Neural progenitor cell (in vitro differentiated cells): ENCODE data around the gene CTXND1. TPM values are rescaled to one million over a fixed set of nuclear protein-coding genes. Genes with fewer than 3 reads are reported as not detected.

Experiments
- DNase-seq: peaks from one replicate; pipeline ENCODE4 v3.0.0-alpha.2; 2016; ENCODE audit warnings: low spot score
- H2AFZ ChIP-seq: fragments of 200-600 bp; sonication (generic); replicated peaks from 2 replicates; pipeline ENCODE4 v1.6.1; 2016; ENCODE audit warnings: antibody characterized with exemption
- H3F3A ChIP-seq: fragments of 200-600 bp; sonication (generic); 2 replicates; pipeline ENCODE4 v1.6.1; 2016; ENCODE audit warnings: antibody characterized with exemption, low read depth
- H3K27ac ChIP-seq: fragments of 200-600 bp; sonication (generic); 2 replicates; pipeline ENCODE4 v1.5.1; 2016; ENCODE audit warnings: mild to moderate bottlenecking
- H3K27me3 ChIP-seq: fragments of 200-600 bp; sonication (generic); 2 replicates; pipeline ENCODE4 v1.6.1; 2016; ENCODE audit warnings: mild to moderate bottlenecking, moderate library complexity
- H3K36me3 ChIP-seq: fragments of 200-600 bp; sonication (generic); 2 replicates; pipeline ENCODE4 v1.5.1; 2016
- H3K4me1 ChIP-seq: fragments of 200-600 bp; sonication (generic); 2 replicates; pipeline ENCODE4 v1.6.1; 2016; ENCODE audit warnings: mixed run types
- H3K4me2 ChIP-seq: fragments of 200-600 bp; sonication (generic); 2 replicates; pipeline ENCODE4 v1.6.1; 2016
- H3K4me3 ChIP-seq: fragments of 200-600 bp; sonication (generic); 2 replicates; pipeline ENCODE4 v1.5.1; 2016
- H3K79me2 ChIP-seq: fragments of 200-600 bp; sonication (generic); 2 replicates; pipeline ENCODE4 v1.6.1; 2016; ENCODE audit warnings: low read depth
- H3K9ac ChIP-seq: fragments of 200-600 bp; sonication (generic); 2 replicates; pipeline ENCODE4 v1.6.1; 2016
- H3K9me3 ChIP-seq: fragments of 200-600 bp; sonication (generic); 2 replicates; pipeline ENCODE4 v1.5.1; 2016; ENCODE audit warnings: low read depth
- H4K20me1 ChIP-seq: fragments of 200-600 bp; sonication (generic); 2 replicates; pipeline ENCODE4 v1.6.1; 2016; ENCODE audit warnings: low read depth
- H3K27ac Mint-ChIP-seq: 3 replicates; pipeline ENCODE4 v1.8.0; 2021; ENCODE audit warnings: mixed read lengths
- H3K27me3 Mint-ChIP-seq: 2 replicates; pipeline ENCODE4 v1.8.0; 2022; ENCODE audit warnings: low read depth, mild to moderate bottlenecking, inconsistent platforms, moderate library complexity, mixed read lengths; ENCODE audit not compliant: insufficient read depth
- H3K36me3 Mint-ChIP-seq: 3 replicates; pipeline ENCODE4 v1.8.0; 2021; ENCODE audit warnings: mixed read lengths
- H3K4me1 Mint-ChIP-seq: 3 replicates; pipeline ENCODE4 v1.8.0; 2021; ENCODE audit warnings: mixed read lengths
- H3K4me3 Mint-ChIP-seq: 3 replicates; pipeline ENCODE4 v1.8.0; 2021; ENCODE audit warnings: mild to moderate bottlenecking, moderate library complexity, mixed read lengths
- H3K9me3 Mint-ChIP-seq: 3 replicates; pipeline ENCODE4 v1.8.0; 2020; ENCODE audit warnings: mixed read lengths
- EZH2 ChIP-seq: fragments of 200-600 bp; sonication (generic); IDR thresholded peaks from 2 replicates; pipeline ENCODE4 v1.6.1; 2017; ENCODE audit warnings: antibody characterized with exemption, mild to moderate bottlenecking, moderate library complexity
- EZH2phosphoT487 ChIP-seq: fragments of 200-600 bp; sonication (generic); IDR thresholded peaks from 2 replicates; pipeline ENCODE4 v1.6.1; 2017; ENCODE audit warnings: antibody characterized with exemption
- total RNA-seq: library from RNA; depleted of rRNA; stranded (reverse); fragments of >200 nt; gene quantifications from 2 replicates; pipeline ENCODE4 v1.2.3, GENCODE V29; 2015; ENCODE audit warnings: low replicate concordance
- TF ChIP-seq, protein P1 (sequence below): fragments of 200-600 bp; sonication (generic); IDR thresholded peaks from 2 replicates; pipeline ENCODE4 v1.5.1; 2017; ENCODE audit warnings: antibody characterized with exemption, mild to moderate bottlenecking

Gene CTXND1
- total RNA-seq, 1 donor from 2014 or later = not detected

DNA sequence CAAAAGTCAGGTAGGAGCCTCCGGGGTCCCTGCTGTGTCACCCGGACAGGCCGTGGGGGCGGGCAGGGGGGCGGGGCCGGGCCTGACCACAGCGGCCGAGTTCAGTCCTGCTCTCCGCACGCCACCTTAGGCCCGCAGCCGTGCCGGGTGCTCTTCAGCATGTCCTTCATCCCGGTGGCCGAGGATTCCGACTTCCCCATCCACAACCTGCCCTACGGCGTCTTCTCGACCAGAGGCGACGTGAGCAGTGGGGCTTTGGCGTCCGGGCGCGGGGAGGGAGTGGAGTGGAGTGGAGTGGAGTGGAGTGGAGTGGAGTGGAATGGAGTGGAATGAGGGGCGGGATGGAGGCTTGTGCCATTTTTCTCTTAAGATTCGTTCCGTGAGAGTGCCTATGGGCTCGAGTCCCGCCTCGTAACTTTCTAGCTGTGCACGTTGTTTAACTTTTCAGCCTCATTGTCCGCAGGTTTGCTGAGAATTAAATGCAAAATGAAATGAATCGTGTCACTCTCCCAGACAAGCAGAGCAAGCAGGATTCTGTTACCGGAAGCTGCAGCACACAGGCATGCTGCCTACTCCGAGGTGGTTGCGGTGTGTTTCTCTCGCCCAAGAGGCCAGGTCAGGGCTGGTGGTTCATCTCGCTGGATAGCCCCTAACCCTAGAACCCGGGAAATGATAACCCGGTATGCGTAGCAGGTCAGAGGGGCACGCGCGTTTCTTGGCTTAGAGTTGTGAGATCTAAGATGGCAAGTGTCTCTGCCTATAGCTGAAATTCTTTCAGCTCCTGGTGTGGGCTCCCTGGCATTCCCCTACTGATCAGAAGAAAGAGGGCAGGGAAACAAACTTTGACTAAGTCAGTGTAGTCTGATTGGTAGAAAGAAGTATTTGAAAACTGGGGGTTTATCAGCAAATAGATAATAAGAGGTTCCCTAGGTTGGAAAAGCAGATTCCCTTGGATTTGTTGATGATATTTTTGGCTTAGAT lies 98.8 kb downstream of the CTXND1 start, which contains the start of gene FAH:
Gene FAH, plus strand, starts transcription at position 104 of the 981 bp plus-strand sequence. Its CDS starts 56 bp downstream, at position 160.
- Mint-ChIP-seq H3K27me3 (peaks cover 8% of the 10 kb centered on the region), H3K9me3 (no peaks in the 10 kb centered on the region), H3K27ac (peak within 1 kb of the TSS; percentile 30), H3K4me3 (peak within 1 kb of the TSS; percentile 91), H3K36me3 (no peaks in the 10 kb centered on the region), H3K4me1 (peaks cover 33% of the 10 kb centered on the region)
- peaks cover 19% of the 10 kb centered on the region for H3F3A ChIP-seq
- DNase-seq = peak; percentile 48
- H3K9ac ChIP-seq = no peak within 1 kb of the TSS
- peaks cover 25% of the 10 kb centered on the region for H3K27me3 ChIP-seq
- H3K36me3 ChIP-seq = no peaks in the 10 kb centered on the region
- H4K20me1 ChIP-seq = no peaks in the 10 kb centered on the region
- H3K27ac ChIP-seq = no peak within 1 kb of the TSS
- peak within 1 kb of the TSS; percentile 68 for H2AFZ ChIP-seq
- TF ChIP-seq EZH2 = no peak
- TF ChIP-seq EZH2phosphoT487 = no peak
- TF ChIP-seq, protein P1, sequence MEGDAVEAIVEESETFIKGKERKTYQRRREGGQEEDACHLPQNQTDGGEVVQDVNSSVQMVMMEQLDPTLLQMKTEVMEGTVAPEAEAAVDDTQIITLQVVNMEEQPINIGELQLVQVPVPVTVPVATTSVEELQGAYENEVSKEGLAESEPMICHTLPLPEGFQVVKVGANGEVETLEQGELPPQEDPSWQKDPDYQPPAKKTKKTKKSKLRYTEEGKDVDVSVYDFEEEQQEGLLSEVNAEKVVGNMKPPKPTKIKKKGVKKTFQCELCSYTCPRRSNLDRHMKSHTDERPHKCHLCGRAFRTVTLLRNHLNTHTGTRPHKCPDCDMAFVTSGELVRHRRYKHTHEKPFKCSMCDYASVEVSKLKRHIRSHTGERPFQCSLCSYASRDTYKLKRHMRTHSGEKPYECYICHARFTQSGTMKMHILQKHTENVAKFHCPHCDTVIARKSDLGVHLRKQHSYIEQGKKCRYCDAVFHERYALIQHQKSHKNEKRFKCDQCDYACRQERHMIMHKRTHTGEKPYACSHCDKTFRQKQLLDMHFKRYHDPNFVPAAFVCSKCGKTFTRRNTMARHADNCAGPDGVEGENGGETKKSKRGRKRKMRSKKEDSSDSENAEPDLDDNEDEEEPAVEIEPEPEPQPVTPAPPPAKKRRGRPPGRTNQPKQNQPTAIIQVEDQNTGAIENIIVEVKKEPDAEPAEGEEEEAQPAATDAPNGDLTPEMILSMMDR = no peak
- no peaks in the 10 kb centered on the region for H3K79me2 ChIP-seq
- no peaks in the 10 kb centered on the region for H3K9me3 ChIP-seq
- H3K4me1 ChIP-seq = peaks cover 5% of the 10 kb centered on the region
- H3K4me2 ChIP-seq = peak within 1 kb of the TSS; percentile 95
- H3K4me3 ChIP-seq = peak within 1 kb of the TSS; percentile 66

- H3K27ac Mint-ChIP-seq = no peak overlapping the region
- H3K4me2 ChIP-seq = peak overlapping the region; percentile 95
These were observed 99.7 kb downstream of the CTXND1 start for GRCh38 chr15:80152180-80152895.

GRCh38 chr15:80151576-80151975 lies 100.4 kb downstream of the CTXND1 start:
- no peaks in the 10 kb centered on the region for H3K9me3 ChIP-seq
- H3K4me2 ChIP-seq = peak overlapping the region; percentile 65

More at GRCh38 chr15:80152180-80152895, 99.7 kb downstream of the CTXND1 start:
- Mint-ChIP-seq H3K36me3 (no peaks in the 10 kb centered on the region), H3K27me3 (peaks cover 8% of the 10 kb centered on the region), H3K4me1 (peaks cover 33% of the 10 kb centered on the region), H3K9me3 (no peaks in the 10 kb centered on the region), H3K4me3 (peak overlapping the region; percentile 91)
- Histone ChIP-seq H3K36me3 (no peaks in the 10 kb centered on the region), H3K27me3 (peaks cover 25% of the 10 kb centered on the region), H2AFZ (peak overlapping the region; percentile 68), H4K20me1 (no peaks in the 10 kb centered on the region), H3K9me3 (no peaks in the 10 kb centered on the region), H3K9ac (no peak overlapping the region), H3K27ac (no peak overlapping the region), H3K4me3 (peak overlapping the region; percentile 66), H3F3A (peaks cover 19% of the 10 kb centered on the region), H3K79me2 (no peaks in the 10 kb centered on the region), H3K4me1 (peaks cover 5% of the 10 kb centered on the region)
- DNase-seq = peak; percentile 97
- TF ChIP-seq EZH2 (no peak), EZH2phosphoT487 (no peak)
- TF ChIP-seq, protein P1 = no peak

More at GRCh38 chr15:80151576-80151975, 100.4 kb downstream of the CTXND1 start:
- Histone ChIP-seq H3K36me3 (no peaks in the 10 kb centered on the region), H3F3A (peaks cover 19% of the 10 kb centered on the region), H3K4me1 (peaks cover 5% of the 10 kb centered on the region), H3K79me2 (no peaks in the 10 kb centered on the region), H2AFZ (no peak overlapping the region), H3K27me3 (peaks cover 25% of the 10 kb centered on the region), H3K27ac (no peak overlapping the region), H4K20me1 (no peaks in the 10 kb centered on the region), H3K4me3 (peak overlapping the region; percentile 38), H3K9ac (no peak overlapping the region)
- peaks cover 33% of the 10 kb centered on the region for H3K4me1 Mint-ChIP-seq
- peaks cover 8% of the 10 kb centered on the region for H3K27me3 Mint-ChIP-seq
- TF ChIP-seq EZH2phosphoT487 (no peak), EZH2 (no peak)
- TF ChIP-seq, protein P1 = no peak
- peak overlapping the region; percentile 85 for H3K4me3 Mint-ChIP-seq
- no peak for DNase-seq
- H3K27ac Mint-ChIP-seq = no peak overlapping the region
- no peaks in the 10 kb centered on the region for H3K36me3 Mint-ChIP-seq
- no peaks in the 10 kb centered on the region for H3K9me3 Mint-ChIP-seq
